Activated CD4-positive, alpha-beta T cell treated with anti-CD3 and anti-CD28 coated beads for 36 hours (primary cell): ENCODE measurements around the gene UBE2L6. TPM values are rescaled to one million over a fixed set of nuclear protein-coding genes. Genes with fewer than 3 reads are reported as not detected.

Source experiments
- ATAC-seq: fragments of 200-7000 bp; cut with Tn5 transposase; one replicate; pipeline ENCODE4 v1.10.0; 2021; ENCODE audit warnings: mild to moderate bottlenecking, moderate library complexity
- CTCF ChIA-PET: fragments of 350-600 bp; sonication (Branson Sonifier 250); formaldehyde crosslinking; loops from one replicate; lab custom pipeline; 2021; ENCODE audit warnings: antibody characterized with exemption; lab: Charles Lee
- POLR2A ChIA-PET: fragments of 350-600 bp; sonication (Branson Sonifier 250); formaldehyde crosslinking; loops from one replicate; lab custom pipeline; 2021; ENCODE audit warnings: antibody characterized with exemption, inconsistent platforms; lab: Charles Lee
- DNase-seq: peaks from one replicate; pipeline ENCODE4 v3.0.0-alpha.2; 2020
- H3K27ac Mint-ChIP-seq: one replicate; pipeline ENCODE4 v1.8.0; 2021; ENCODE audit warnings: mixed read lengths
- H3K27me3 Mint-ChIP-seq: one replicate; pipeline ENCODE4 v1.8.0; 2021; ENCODE audit warnings: mixed read lengths
- H3K36me3 Mint-ChIP-seq: one replicate; pipeline ENCODE4 v1.8.0; 2021; ENCODE audit warnings: low read depth, mixed read lengths
- H3K4me1 Mint-ChIP-seq: one replicate; pipeline ENCODE4 v1.8.0; 2021; ENCODE audit warnings: mixed read lengths
- H3K4me3 Mint-ChIP-seq: one replicate; pipeline ENCODE4 v1.8.0; 2021; ENCODE audit warnings: mild to moderate bottlenecking, moderate library complexity, mixed read lengths
- H3K9me3 Mint-ChIP-seq: one replicate; pipeline ENCODE4 v1.8.0; 2021; ENCODE audit warnings: low read depth, mixed read lengths
- intact Hi-C, 2 experiments: fragments of 100-400 bp; cut with DNase I in 1 of 2; cut with micrococcal nuclease in 1 of 2; formaldehyde crosslinking; loops; one replicate each; pipeline versions ENCODE4 v1.14.2 to v1.15.1; 2022 to 2024; cut with DNase I, micrococcal nuclease
- total RNA-seq, 2 experiments: library from RNA; stranded (reverse); gene quantifications; one replicate each; pipeline ENCODE4 v1.2.3, GENCODE V29; 2021

The UBE2L6 gene
- total RNA-seq, 2 experiments from 2014 or later: 179 to 252 TPM

GRCh38 chr11:57597916-57598830 lies 30.7 kb upstream of the UBE2L6 start:
- Mint-ChIP-seq H3K36me3 (no peaks in the 10 kb centered on the region), H3K9me3 (no peaks in the 10 kb centered on the region), H3K27ac (no peak overlapping the region), H3K4me3 (no peak overlapping the region), H3K4me1 (peaks cover 4% of the 10 kb centered on the region), H3K27me3 (peaks cover 22% of the 10 kb centered on the region)
- intact Hi-C loops: no loop called here
- no peak for DNase-seq
- POLR2A ChIA-PET: no interaction called here
- no peak for ATAC-seq
- CTCF ChIA-PET: interaction anchor here (0.9 to 1.2 kb wide), 2 partner anchors 46 to 141 kb away, joined by 4 read pairs; no protein-coding TSS in a partner anchor

GRCh38 chr11:57597461-57597915 lies 30.0 kb upstream of the UBE2L6 start, which contains the start of gene SERPING1:
Gene SERPING1 (plus strand): TSS chr11:57597685. CDS start chr11:57598271, 586 bp downstream.
- intact Hi-C loops: no loop called here
- H3K4me1 Mint-ChIP-seq: peaks cover 4% of the 10 kb centered on the region
- peaks cover 22% of the 10 kb centered on the region for H3K27me3 Mint-ChIP-seq
- H3K9me3 Mint-ChIP-seq: no peaks in the 10 kb centered on the region
- POLR2A ChIA-PET: no interaction called here
- no peak within 1 kb of the TSS for H3K27ac Mint-ChIP-seq
- DNase-seq: no peak
- no peaks in the 10 kb centered on the region for H3K36me3 Mint-ChIP-seq
- CTCF ChIA-PET: interaction anchor here (0.9 kb wide), 1 partner anchor 16 kb away, joined by 3 read pairs; no protein-coding TSS in a partner anchor
- no peak for ATAC-seq
- no peak within 1 kb of the TSS for H3K4me3 Mint-ChIP-seq

- H3K27me3 Mint-ChIP-seq: peaks cover 22% of the 10 kb centered on the region
- ChIA-PET POLR2A (no interaction called here), CTCF (interaction anchor here (0.6 to 1.8 kb wide), 5 partner anchors 8 to 45 kb away, joined by 3 to 6 read pairs (median 4); partner anchors contain the start of gene UBE2L6)
- intact Hi-C loops: no loop called here
- no peak overlapping the region for H3K4me3 Mint-ChIP-seq
- ATAC-seq: no peak
- DNase-seq: no peak
- H3K27ac Mint-ChIP-seq: no peak overlapping the region
- H3K9me3 Mint-ChIP-seq: no peaks in the 10 kb centered on the region
- no peaks in the 10 kb centered on the region for H3K36me3 Mint-ChIP-seq
- H3K4me1 Mint-ChIP-seq: peaks cover 4% of the 10 kb centered on the region
Measured at GRCh38 chr11:57596266-57596885, 28.9 kb upstream of the UBE2L6 start.

- ATAC-seq (no peak), DNase-seq (no peak)
- H3K27ac Mint-ChIP-seq: no peak overlapping the region
- ChIA-PET POLR2A (no interaction called here), CTCF (interaction anchor here (0.6 to 0.9 kb wide), 2 partner anchors 95 to 130 kb away, joined by 3 read pairs; no protein-coding TSS in a partner anchor)
- H3K27me3 Mint-ChIP-seq: peaks cover 2% of the 10 kb centered on the region
- H3K4me1 Mint-ChIP-seq: no peaks in the 10 kb centered on the region
- no peak overlapping the region for H3K4me3 Mint-ChIP-seq
- no peaks in the 10 kb centered on the region for H3K9me3 Mint-ChIP-seq
- intact Hi-C loops: no loop called here
- no peaks in the 10 kb centered on the region for H3K36me3 Mint-ChIP-seq
Measured at GRCh38 chr11:57588046-57588710, 20.7 kb upstream of the UBE2L6 start.

- Mint-ChIP-seq H3K27ac (no peak overlapping the region), H3K9me3 (no peaks in the 10 kb centered on the region), H3K36me3 (no peaks in the 10 kb centered on the region), H3K4me3 (no peak overlapping the region), H3K27me3 (peaks cover 2% of the 10 kb centered on the region), H3K4me1 (no peaks in the 10 kb centered on the region)
- DNase-seq (no peak), ATAC-seq (no peak)
- CTCF ChIA-PET: interaction anchor here (0.9 kb wide), 1 partner anchor 128 kb away, joined by 3 read pairs; no protein-coding TSS in a partner anchor
- intact Hi-C loops: no loop called here
- POLR2A ChIA-PET: no interaction called here
Measured at GRCh38 chr11:57586711-57587245, 19.3 kb upstream of the UBE2L6 start.

- Mint-ChIP-seq H3K4me3 (no peak overlapping the region), H3K4me1 (no peaks in the 10 kb centered on the region), H3K36me3 (no peaks in the 10 kb centered on the region), H3K9me3 (no peaks in the 10 kb centered on the region), H3K27me3 (no peaks in the 10 kb centered on the region), H3K27ac (no peak overlapping the region)
- DNase-seq: no peak
- CTCF ChIA-PET: interaction anchor here (1.1 kb wide), 1 partner anchor 17 kb away, joined by 3 read pairs; the partner anchor contains the start of gene UBE2L6
- intact Hi-C loops: no loop called here
- no peak for ATAC-seq
- POLR2A ChIA-PET: no interaction called here
Measured at GRCh38 chr11:57585301-57585700, 17.8 kb upstream of the UBE2L6 start.

- H3K4me1 Mint-ChIP-seq: no peaks in the 10 kb centered on the region
- ChIA-PET CTCF (no interaction called here), POLR2A (no interaction called here)
- H3K9me3 Mint-ChIP-seq: no peaks in the 10 kb centered on the region
- H3K4me3 Mint-ChIP-seq: no peak overlapping the region
- intact Hi-C loops: no loop called here
- ATAC-seq: no peak
- H3K36me3 Mint-ChIP-seq: no peaks in the 10 kb centered on the region
- H3K27me3 Mint-ChIP-seq: no peaks in the 10 kb centered on the region
- H3K27ac Mint-ChIP-seq: no peak overlapping the region
- no peak for DNase-seq
Measured at GRCh38 chr11:57584341-57584740, 16.9 kb upstream of the UBE2L6 start.

- no peaks in the 10 kb centered on the region for H3K27me3 Mint-ChIP-seq
- no peak overlapping the region for H3K4me3 Mint-ChIP-seq
- H3K9me3 Mint-ChIP-seq: no peaks in the 10 kb centered on the region
- intact Hi-C loops: no loop called here
- POLR2A ChIA-PET: no interaction called here
- CTCF ChIA-PET: interaction anchor here (1.6 kb wide), 1 partner anchor 67 kb away, joined by 5 read pairs; no protein-coding TSS in a partner anchor
- no peaks in the 10 kb centered on the region for H3K4me1 Mint-ChIP-seq
- H3K27ac Mint-ChIP-seq: no peak overlapping the region
- no peaks in the 10 kb centered on the region for H3K36me3 Mint-ChIP-seq
- DNase-seq (no peak), ATAC-seq (no peak)
Measured at GRCh38 chr11:57574061-57574460, 6.6 kb upstream of the UBE2L6 start.

GRCh38 chr11:57571606-57572005 lies 4.1 kb upstream of the UBE2L6 start:
- POLR2A ChIA-PET: no interaction called here
- H3K4me1 Mint-ChIP-seq: peaks cover 7% of the 10 kb centered on the region
- no peaks in the 10 kb centered on the region for H3K27me3 Mint-ChIP-seq
- DNase-seq (no peak), ATAC-seq (no peak)
- intact Hi-C loops: no loop called here
- H3K36me3 Mint-ChIP-seq: peaks cover 1% of the 10 kb centered on the region
- H3K27ac Mint-ChIP-seq: no peak overlapping the region
- CTCF ChIA-PET: interaction anchor here (0.5 to 6.3 kb wide), 7 partner anchors 25 to 170 kb away, joined by 3 to 118 read pairs (median 4); no protein-coding TSS in a partner anchor
- H3K4me3 Mint-ChIP-seq: no peak overlapping the region
- no peaks in the 10 kb centered on the region for H3K9me3 Mint-ChIP-seq

- Mint-ChIP-seq H3K4me1 (peaks cover 27% of the 10 kb centered on the region), H3K27ac (peak overlapping the region; percentile 96), H3K4me3 (peak overlapping the region; percentile 89), H3K27me3 (no peaks in the 10 kb centered on the region), H3K36me3 (peaks cover 23% of the 10 kb centered on the region), H3K9me3 (no peaks in the 10 kb centered on the region)
- ATAC-seq (no peak), DNase-seq (no peak)
- intact Hi-C loops: loop anchor here (1.0 to 5.0 kb wide), 11 partner anchors 38 to 954 kb away; partner anchors contain the start of genes TIMM10 (in 2 of the 2), MED19 (in 1 of the 2), RTN4RL2 (in 1 of the 2) and SELENOH (in 1 of the 2)
- ChIA-PET CTCF (interaction anchor here (0.5 to 6.3 kb wide), 25 partner anchors 10 to 1261 kb away, joined by 3 to 118 read pairs (median 4); no protein-coding TSS in a partner anchor), POLR2A (interaction anchor here (0.5 to 1.1 kb wide), 5 partner anchors 44 to 108 kb away, joined by 3 to 4 read pairs (median 4); partner anchors contain the start of gene RTN4RL2)
Measured at GRCh38 chr11:57568330-57568766, 876 bp upstream of the UBE2L6 start.
